Activated T-helper 2 cell treated with anti-CD3 and anti-CD28 coated beads, Interferon-gamma antibody, Interleukin-2, Interleukin-4, amounts not matched to agents 10 μg/mL and 5 μg/mL and 100 μg/mL, durations not matched to agents 14 hours and 24 hours and 36 hours (primary cell): ENCODE results near the gene PHKB. TPM values are rescaled to one million over a fixed set of nuclear protein-coding genes. Genes with fewer than 3 reads are reported as not detected.
"Not testable (repeated sequence)": the region's sequence is repeated elsewhere in the genome, so short reads cannot be mapped to it uniquely, and the experiment has no call there.

Source experiments
- DNase-seq: peaks from one replicate; pipeline ENCODE4 v3.0.0; 2021; ENCODE audit warnings: low spot score
- H3K27ac Mint-ChIP-seq: one replicate; pipeline ENCODE4 v1.8.0; 2021; ENCODE audit warnings: mixed read lengths
- H3K27me3 Mint-ChIP-seq: one replicate; pipeline ENCODE4 v1.8.0; 2021; ENCODE audit warnings: low read depth, mixed read lengths
- H3K36me3 Mint-ChIP-seq: one replicate; pipeline ENCODE4 v1.8.0; 2021; ENCODE audit warnings: low read depth, mixed read lengths
- H3K4me1 Mint-ChIP-seq: one replicate; pipeline ENCODE4 v1.8.0; 2021; ENCODE audit warnings: low read depth, mixed read lengths
- H3K4me3 Mint-ChIP-seq: one replicate; pipeline ENCODE4 v1.8.0; 2021; ENCODE audit warnings: low read depth, mild to moderate bottlenecking, moderate library complexity, mixed read lengths
- H3K9me3 Mint-ChIP-seq: one replicate; pipeline ENCODE4 v1.8.0; 2021; ENCODE audit warnings: mixed read lengths
- intact Hi-C: fragments of 100-400 bp; cut with micrococcal nuclease; formaldehyde crosslinking; loops from one replicate; pipeline ENCODE4 v1.15.1; 2023
- total RNA-seq: library from RNA; stranded (reverse); gene quantifications from 2 replicates; pipeline ENCODE4 v1.2.3, GENCODE V29; 2022

The PHKB gene
- total RNA-seq, 1 donor from 2014 or later: 29.7 TPM

- H3K36me3 Mint-ChIP-seq: peaks cover 34% of the 10 kb centered on the region
Observed at GRCh38 chr16:47660540-47660939, 199.4 kb downstream of the PHKB start.

DNA sequence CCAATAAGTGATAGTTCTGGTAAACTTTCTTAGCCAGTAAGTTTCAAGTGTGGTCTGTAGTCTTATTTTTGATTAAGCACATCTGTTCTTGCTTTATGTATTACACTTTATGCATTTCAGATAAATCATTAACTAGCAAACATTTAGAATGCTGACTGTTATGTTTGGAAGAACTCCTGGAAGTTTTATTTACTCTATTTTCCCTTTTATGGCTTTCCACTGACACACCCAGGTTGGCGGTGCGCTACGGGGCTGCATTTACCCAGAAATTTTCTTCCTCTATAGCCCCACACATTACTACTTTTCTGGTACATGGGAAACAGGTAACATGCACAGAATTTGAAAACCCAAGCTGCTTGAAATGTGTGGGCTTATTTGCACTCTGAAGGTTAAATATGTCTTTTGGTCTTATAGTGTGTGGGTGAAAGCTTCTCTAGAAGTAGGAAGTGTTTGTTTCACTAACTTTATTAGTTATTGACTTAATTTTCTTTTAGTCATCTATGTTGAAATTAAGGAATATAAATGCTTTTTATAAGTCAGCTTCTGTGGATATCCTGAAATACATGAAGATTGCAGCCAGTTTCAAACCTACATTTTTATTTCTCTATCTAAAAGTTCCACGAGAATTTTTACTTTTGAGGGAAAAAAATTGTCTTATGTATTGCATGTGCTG lies 203.7 kb downstream of the PHKB start:
- H3K4me1 Mint-ChIP-seq: peaks cover 11% of the 10 kb centered on the region
- intact Hi-C loops: no loop called here

More at GRCh38 chr16:47660540-47660939, 199.4 kb downstream of the PHKB start:
- Mint-ChIP-seq H3K27ac (no peak overlapping the region), H3K4me3 (no peak overlapping the region), H3K4me1 (peaks cover 14% of the 10 kb centered on the region), H3K9me3 (no peaks in the 10 kb centered on the region), H3K27me3 (no peaks in the 10 kb centered on the region)
- intact Hi-C loops: loop anchor here (2.0 kb wide), 1 partner anchor 52 kb away; no protein-coding TSS in a partner anchor
- no peak for DNase-seq

DNA sequence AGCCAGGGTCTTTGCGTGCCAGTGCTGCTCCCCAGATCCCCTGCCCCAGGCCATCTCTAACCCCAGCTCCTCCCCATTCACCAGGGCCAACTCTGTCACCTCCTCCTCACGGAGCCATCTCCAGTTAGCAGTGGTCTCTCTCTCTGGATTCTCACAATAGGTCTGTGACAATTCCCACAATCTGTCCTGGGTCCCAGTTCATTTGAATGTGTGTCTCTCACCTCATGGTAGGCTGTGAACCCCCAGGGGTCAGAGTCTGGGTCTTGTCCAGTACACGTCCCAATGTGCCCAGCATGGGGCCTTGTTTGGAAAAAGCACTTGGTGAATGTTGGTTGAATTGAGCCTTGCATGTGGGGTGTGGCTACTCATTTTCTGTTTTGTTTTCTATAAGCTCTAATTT lies 205.3 kb downstream of the PHKB start:
- H3K27ac Mint-ChIP-seq: no peak overlapping the region
- intact Hi-C loops: no loop called here
- peaks cover 13% of the 10 kb centered on the region for H3K36me3 Mint-ChIP-seq
- no peak for DNase-seq
- H3K9me3 Mint-ChIP-seq: no peaks in the 10 kb centered on the region
- H3K4me1 Mint-ChIP-seq: peaks cover 8% of the 10 kb centered on the region
- no peak overlapping the region for H3K4me3 Mint-ChIP-seq
- H3K27me3 Mint-ChIP-seq: no peaks in the 10 kb centered on the region

More for the DNA sequence above, 203.7 kb downstream of the PHKB start:
- no peak for DNase-seq
- Mint-ChIP-seq H3K36me3 (peaks cover 26% of the 10 kb centered on the region), H3K4me3 (no peak overlapping the region), H3K27me3 (no peaks in the 10 kb centered on the region), H3K27ac (no peak overlapping the region), H3K9me3 (no peaks in the 10 kb centered on the region)

DNA sequence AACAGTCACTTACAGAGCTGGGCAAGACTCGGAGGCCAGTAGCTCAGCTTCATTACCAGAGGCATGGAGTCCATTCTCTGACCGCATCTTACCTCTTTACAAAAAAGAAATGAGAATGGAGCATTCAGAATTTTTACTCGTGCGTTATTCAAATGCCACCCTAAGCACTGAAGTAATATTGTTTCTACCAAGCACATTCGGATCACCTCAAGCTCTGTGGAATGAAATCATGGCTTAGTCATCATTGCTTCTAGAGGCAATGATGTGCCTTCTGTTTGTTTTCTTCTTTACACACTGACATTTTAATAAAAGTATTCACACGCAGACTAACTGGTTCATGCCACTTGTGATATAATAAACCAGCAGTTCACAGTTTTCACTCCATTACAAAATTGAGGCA lies 206.8 kb downstream of the PHKB start:
- Mint-ChIP-seq H3K4me3 (no peak overlapping the region), H3K27ac (no peak overlapping the region), H3K27me3 (no peaks in the 10 kb centered on the region), H3K36me3 (peaks cover 4% of the 10 kb centered on the region), H3K9me3 (no peaks in the 10 kb centered on the region), H3K4me1 (peaks cover 4% of the 10 kb centered on the region)
- DNase-seq: no peak
- intact Hi-C loops: no loop called here

DNA sequence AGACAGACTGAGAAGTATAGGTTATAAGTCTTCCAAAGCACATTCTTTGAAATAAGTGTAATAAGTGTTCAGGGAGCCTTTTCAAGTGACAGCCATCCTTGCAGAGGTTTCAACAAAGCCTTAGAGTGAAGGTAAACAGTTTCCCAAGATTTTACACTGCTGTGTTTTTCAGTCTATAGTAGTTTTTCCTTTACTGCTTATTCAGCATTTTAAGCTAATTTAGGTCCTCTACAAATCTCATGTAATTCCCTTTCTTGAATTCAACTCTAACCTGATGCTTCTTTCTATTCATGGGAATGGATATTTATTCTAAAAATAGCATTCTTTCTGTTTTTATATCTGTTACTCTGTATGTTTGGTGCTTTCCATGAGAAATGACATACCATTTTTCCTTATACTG lies 211.3 kb downstream of the PHKB start:
- no peak for DNase-seq
- H3K4me1 Mint-ChIP-seq: no peaks in the 10 kb centered on the region
- no peaks in the 10 kb centered on the region for H3K27me3 Mint-ChIP-seq
- no peak overlapping the region for H3K4me3 Mint-ChIP-seq
- peaks cover 23% of the 10 kb centered on the region for H3K36me3 Mint-ChIP-seq
- intact Hi-C loops: no loop called here
- H3K27ac Mint-ChIP-seq: no peak overlapping the region
- H3K9me3 Mint-ChIP-seq: no peaks in the 10 kb centered on the region

DNA sequence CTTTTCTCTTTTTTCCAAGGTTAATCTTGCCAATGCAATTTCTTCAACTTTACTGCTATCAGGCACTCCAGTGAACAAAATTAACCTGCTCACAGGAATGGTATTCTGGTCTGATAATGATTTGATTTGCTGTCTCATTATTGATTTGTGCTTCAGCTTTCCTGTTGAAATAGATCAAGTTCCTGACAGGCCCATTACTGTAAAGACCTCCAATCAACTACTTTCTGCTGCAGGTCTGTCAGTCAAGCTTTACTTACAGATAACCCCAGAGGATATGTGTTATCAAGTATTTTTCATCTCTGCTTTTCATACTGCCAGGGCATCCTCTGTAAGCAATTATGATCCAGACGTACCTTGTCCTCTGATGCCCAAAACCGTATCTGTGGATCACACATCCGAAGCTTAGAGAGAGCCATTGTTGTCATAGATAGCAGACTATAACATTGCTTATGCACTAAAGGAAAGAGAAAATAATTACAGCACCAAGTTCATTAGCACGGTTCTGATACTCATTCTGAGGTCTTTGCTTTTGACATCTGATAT lies 215.6 kb downstream of the PHKB start:
- no peak for DNase-seq
- intact Hi-C loops: no loop called here
- Mint-ChIP-seq H3K4me1 (no peaks in the 10 kb centered on the region), H3K9me3 (peaks cover under 1% of the 10 kb centered on the region), H3K36me3 (peaks cover 28% of the 10 kb centered on the region), H3K27me3 (no peaks in the 10 kb centered on the region), H3K27ac (no peak overlapping the region), H3K4me3 (no peak overlapping the region)

DNA sequence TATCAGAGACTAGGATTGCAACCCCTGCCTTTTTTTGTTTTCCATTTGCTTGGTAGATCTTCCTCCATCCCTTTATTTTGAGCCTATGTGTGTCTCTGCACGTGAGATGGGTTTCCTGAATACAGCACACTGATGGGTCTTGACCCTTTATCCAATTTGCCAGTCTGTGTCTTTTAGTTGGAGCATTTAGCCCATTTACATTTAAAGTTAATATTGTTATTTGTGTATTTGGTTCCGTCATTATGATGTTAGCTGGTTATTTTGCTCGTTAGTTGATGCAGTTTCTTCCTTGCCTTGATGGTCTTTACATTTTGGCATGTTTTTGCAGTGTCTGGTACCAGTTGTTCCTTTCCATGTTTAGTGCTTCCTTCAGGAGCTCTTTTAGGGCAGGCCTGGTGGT lies 220.4 kb downstream of the PHKB start:
- H3K27ac Mint-ChIP-seq, H3K9me3 Mint-ChIP-seq, DNase-seq, H3K4me1 Mint-ChIP-seq, H3K4me3 Mint-ChIP-seq, intact Hi-C loops, H3K27me3 Mint-ChIP-seq: not testable (repeated sequence)
- peaks cover 30% of the 10 kb centered on the region for H3K36me3 Mint-ChIP-seq

DNA sequence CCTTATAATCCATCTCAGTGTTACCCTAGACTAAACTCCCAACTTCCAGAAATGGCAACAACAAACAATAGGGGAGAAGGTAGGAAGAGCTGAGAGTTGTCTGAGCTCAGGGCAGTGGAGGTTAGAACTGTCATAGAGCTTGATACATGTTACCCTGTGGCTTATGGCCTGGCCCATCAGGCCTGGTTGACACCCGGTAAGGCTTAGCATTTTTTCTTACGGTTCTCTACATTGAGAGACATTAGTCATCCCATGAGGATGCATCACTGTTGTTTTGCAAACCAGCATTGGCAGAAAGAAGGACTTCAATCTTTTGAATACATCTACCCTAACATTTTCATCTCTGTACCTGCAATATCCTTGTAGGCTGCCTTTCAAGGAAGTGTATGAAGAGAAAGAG lies 226.6 kb downstream of the PHKB start:
- no peak overlapping the region for H3K27ac Mint-ChIP-seq
- intact Hi-C loops: no loop called here
- H3K36me3 Mint-ChIP-seq: peaks cover 29% of the 10 kb centered on the region
- H3K27me3 Mint-ChIP-seq: no peaks in the 10 kb centered on the region
- no peaks in the 10 kb centered on the region for H3K9me3 Mint-ChIP-seq
- H3K4me1 Mint-ChIP-seq: peaks cover 6% of the 10 kb centered on the region
- no peak overlapping the region for H3K4me3 Mint-ChIP-seq
- no peak for DNase-seq

- no peak overlapping the region for H3K27ac Mint-ChIP-seq
- no peaks in the 10 kb centered on the region for H3K9me3 Mint-ChIP-seq
- no peaks in the 10 kb centered on the region for H3K27me3 Mint-ChIP-seq
- no peak for DNase-seq
- intact Hi-C loops: no loop called here
- peaks cover 48% of the 10 kb centered on the region for H3K36me3 Mint-ChIP-seq
- H3K4me1 Mint-ChIP-seq: peaks cover 10% of the 10 kb centered on the region
- H3K4me3 Mint-ChIP-seq: no peak overlapping the region
Observed at GRCh38 chr16:47693226-47693625, 232.1 kb downstream of the PHKB start.

- DNase-seq: no peak
- Mint-ChIP-seq H3K4me1 (peaks cover 10% of the 10 kb centered on the region), H3K4me3 (no peak overlapping the region), H3K27ac (no peak overlapping the region), H3K9me3 (no peaks in the 10 kb centered on the region), H3K36me3 (peaks cover 55% of the 10 kb centered on the region), H3K27me3 (no peaks in the 10 kb centered on the region)
- intact Hi-C loops: no loop called here
Observed at GRCh38 chr16:47694543-47694942, 233.4 kb downstream of the PHKB start.

GRCh38 chr16:47695756-47696155 lies 234.6 kb downstream of the PHKB start:
- no peak for DNase-seq
- peaks cover 53% of the 10 kb centered on the region for H3K36me3 Mint-ChIP-seq
- H3K27ac Mint-ChIP-seq: no peak overlapping the region
- no peaks in the 10 kb centered on the region for H3K9me3 Mint-ChIP-seq
- no peaks in the 10 kb centered on the region for H3K27me3 Mint-ChIP-seq
- intact Hi-C loops: no loop called here
- H3K4me1 Mint-ChIP-seq: peaks cover 10% of the 10 kb centered on the region
- no peak overlapping the region for H3K4me3 Mint-ChIP-seq

DNA sequence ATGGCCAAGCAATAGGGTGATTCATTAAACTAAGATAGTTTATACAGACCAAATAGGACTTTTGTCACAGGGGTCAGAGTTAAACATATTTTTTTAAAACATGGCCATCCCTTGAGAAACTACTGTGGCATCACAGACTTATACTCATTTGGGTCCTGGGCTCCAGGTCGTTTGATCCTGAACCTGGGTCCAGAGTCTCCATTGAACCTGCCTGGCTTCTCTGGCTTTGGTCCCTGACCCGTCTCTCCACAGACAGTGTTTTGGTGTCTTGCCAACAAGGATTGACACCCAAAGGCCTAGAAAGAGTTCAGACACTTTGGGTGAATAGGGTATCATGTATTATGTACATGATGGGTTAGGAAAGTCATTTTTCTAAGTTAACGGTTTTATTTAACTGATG lies 236.7 kb downstream of the PHKB start:
- H3K36me3 Mint-ChIP-seq: peaks cover 42% of the 10 kb centered on the region
- peaks cover 10% of the 10 kb centered on the region for H3K4me1 Mint-ChIP-seq
- H3K4me3 Mint-ChIP-seq: no peak overlapping the region
- DNase-seq: no peak
- no peak overlapping the region for H3K27ac Mint-ChIP-seq
- intact Hi-C loops: no loop called here
- H3K9me3 Mint-ChIP-seq: no peaks in the 10 kb centered on the region
- H3K27me3 Mint-ChIP-seq: no peaks in the 10 kb centered on the region

- Mint-ChIP-seq H3K4me1 (peaks cover 10% of the 10 kb centered on the region), H3K27ac (no peak overlapping the region), H3K36me3 (peaks cover 36% of the 10 kb centered on the region), H3K4me3 (no peak overlapping the region), H3K27me3 (no peaks in the 10 kb centered on the region), H3K9me3 (no peaks in the 10 kb centered on the region)
- intact Hi-C loops: no loop called here
- no peak for DNase-seq
Observed at GRCh38 chr16:47699106-47699505, 238.0 kb downstream of the PHKB start.
